Measurements from ENCODE around the gene SUGP2.
A peak's percentile ranks its signal among the peaks of the same experiment; 100 is the strongest.

SUGP2 gene

DNA sequence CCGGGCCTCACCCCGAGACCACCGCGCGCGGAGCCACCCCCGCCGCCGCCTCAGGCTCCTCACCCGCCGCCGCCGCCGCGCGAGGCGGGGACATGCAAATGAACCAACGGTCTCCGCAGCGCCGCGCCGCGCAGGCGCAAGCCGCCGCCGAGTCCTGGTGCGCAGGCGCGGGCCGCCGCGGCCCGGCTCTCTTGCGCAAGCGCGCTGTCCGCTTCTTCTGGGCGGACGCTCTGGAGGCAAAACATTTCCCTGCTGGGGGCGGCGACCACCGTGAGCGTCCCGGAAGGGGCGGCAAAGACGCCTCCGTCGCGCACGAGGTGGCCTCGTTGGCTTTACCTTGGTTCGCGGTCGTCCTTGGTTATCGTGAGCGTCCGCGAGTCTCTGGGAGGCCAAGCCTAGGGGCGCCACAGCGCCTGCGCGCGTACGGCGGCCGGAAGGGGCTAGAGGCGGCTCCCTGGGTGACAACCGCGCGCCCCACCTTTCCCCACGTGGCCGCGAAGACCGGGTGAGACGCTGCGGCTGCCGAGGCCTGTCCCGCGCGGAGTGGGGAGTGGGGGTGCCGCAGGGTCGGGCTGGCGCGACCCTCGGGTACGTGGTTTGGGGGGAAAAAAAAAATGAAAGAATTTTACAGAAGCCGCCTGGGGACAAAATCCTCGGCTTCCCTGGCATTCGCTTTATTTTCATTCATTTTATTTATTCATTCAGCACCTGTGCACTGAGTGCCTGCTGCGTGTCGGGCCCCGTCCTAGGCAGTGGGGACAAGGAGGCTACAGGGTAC is at the start of gene SUGP2, which contains the start of gene ARMC6:
SUGP2 (minus strand) TSS at position 92 of the 778 bp plus-strand sequence. CDS start 2,446 bp downstream, outside the sequence.
ARMC6 (plus strand) TSS at position 178 of the 778 bp plus-strand sequence. CDS start 607 bp downstream, outside the sequence.
- peak; percentile 32 for DNase-seq

GRCh38 chr19:19081642-19082151 is 48.4 kb upstream of the SUGP2 start:
- DNase-seq: no peak

DNA sequence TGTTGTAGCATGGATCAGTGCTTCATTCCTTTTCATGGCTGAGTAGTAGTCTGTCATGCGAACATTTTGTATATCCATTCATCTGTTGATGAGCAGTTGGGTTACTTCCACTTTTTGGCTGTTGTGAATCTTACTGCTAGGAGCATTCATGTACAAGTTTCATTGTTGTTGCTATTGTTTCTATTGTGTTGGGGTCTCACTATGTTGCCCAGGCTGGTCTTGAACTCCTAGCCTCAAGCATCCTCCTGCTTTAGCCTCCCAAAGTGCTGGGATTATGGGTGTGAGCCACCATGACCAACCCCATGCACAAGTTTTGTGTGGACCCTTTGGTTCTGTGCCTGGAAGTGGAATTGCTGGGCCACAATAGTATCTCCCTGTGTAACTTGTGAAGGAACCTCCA is 46.3 kb upstream of the SUGP2 start:
- no peak for DNase-seq

DNA sequence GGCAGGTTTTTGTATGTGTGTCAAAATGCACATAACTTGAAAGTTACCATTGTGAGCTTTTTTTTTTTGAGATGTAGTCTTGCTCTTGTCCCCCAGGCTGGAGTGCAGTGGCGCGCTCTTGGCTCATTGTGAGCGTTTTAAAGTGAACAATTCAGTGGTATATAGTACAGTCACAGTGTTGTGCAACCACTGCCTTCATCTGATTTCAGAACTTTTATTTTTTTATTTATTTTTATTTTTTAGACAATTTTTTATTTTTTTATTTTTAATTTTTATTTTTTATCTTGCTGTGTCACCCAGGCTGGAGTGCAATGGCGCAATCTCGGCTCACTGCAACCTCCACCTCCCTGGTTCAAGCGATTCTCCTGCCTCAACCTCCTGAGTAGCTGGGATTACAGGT is 45.5 kb upstream of the SUGP2 start:
- no peak for DNase-seq

DNA sequence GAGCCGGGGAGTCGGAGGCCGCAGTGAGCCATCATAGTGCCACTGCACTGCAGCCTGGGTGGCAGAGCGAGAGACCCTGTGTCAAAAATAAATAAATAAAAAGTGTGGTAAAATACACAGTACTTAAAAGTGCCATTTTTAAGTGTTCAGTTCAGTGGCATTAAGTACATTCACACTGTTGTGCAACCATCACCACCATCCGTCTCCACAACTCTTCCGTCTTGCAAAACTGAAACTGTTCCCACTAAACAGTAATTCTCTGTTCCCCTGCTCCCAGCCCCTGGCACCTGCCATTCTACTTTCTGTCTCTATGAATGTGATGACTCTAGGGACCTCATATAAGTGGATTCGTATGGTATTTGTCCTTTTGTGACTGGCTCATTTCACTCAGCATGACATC is 43.8 kb upstream of the SUGP2 start:
- no peak for DNase-seq

- DNase-seq: no peak
These were observed 43.2 kb upstream of the SUGP2 start for GRCh38 chr19:19076476-19076875.

DNA sequence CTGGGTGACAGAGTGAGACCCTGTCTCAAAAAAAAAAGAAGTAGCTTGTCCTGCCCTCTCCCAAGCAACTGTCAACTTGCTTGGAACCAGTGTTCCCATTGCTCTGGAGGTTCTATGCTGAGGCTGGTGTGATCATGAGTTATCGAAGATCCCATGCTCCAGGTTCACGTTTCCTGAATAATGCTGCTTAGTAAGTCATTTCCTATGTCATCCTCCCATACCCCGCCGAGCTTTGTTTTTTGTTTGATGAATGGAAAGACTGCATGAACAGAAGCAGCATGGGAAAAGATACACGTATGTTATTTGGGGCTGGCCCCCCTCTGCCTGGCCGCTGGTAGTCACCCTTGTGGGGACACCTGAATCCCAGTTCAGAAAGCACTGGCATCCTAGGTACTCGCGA is 41.8 kb upstream of the SUGP2 start:
- no peak for DNase-seq

GRCh38 chr19:19074196-19074882 is 41.0 kb upstream of the SUGP2 start:
- no peak for DNase-seq

DNA sequence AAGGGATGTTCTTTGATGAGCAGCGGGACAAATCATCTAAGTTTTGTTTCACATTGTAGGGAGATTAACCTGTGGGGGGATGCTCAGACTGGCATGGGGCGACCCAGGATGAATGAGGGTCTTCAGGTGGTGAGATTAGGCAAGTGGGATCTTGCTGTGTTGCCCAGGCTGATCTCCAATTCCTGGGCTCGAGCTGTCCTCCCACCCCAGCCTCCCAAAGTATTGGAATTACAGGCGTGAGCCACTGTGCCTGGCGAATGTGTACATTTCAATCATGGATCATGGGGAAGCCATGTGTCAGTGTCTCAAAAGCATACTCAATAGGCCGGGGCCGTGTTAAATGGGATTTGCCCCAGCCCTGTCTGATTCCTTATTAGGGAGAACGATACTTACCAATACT is 38.6 kb upstream of the SUGP2 start:
- no peak for DNase-seq

DNA sequence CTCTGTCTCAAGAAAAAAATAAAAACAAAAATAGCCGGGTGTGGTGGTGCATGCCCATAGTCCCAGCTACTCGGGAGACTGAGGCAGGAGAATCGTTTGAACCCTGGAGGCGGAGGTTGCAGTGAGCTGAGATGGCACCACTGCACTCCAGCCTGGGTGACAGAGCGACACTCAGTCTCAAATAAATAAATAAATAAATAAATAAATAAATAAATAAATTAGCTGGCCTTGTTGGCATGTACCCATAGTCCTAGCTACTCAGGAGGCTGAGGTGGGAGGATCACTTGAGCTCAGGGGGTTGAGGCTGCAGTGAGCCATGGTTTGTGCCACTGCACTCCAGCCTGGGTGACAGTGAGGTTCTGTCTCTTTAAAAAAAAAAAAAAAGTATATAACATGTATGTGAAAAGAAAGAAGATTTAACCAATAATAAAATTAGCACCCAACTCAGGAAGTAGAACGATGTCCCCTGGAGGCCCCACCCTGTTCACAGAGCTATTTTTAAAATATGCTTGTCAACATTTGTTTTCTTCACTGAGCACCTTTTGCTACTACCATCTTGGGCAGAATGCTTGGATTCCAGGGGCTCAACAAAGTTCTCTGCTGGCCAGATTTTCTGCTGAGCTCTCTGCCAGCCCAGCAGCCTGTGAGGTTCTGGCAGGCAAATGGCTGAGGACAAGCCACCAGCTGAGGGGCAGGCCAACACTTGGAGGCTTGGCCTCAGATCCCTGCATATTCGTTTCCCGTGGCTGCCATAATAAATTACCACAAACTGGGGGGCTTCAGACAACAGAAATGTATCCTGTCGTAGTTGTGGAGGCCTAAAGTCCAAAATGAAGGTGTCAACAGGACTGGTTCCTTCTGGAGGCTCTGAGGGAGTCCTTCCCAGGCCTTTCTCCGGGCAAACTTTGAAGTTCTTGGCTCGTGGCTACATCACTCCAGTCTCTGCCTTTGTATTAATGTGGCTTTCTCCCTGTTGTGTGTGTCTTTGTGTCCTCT is 35.6 kb upstream of the SUGP2 start:
- DNase-seq: no peak

- peak; percentile 31 for DNase-seq
These were observed 34.2 kb upstream of the SUGP2 start for GRCh38 chr19:19067276-19068072.

DNA sequence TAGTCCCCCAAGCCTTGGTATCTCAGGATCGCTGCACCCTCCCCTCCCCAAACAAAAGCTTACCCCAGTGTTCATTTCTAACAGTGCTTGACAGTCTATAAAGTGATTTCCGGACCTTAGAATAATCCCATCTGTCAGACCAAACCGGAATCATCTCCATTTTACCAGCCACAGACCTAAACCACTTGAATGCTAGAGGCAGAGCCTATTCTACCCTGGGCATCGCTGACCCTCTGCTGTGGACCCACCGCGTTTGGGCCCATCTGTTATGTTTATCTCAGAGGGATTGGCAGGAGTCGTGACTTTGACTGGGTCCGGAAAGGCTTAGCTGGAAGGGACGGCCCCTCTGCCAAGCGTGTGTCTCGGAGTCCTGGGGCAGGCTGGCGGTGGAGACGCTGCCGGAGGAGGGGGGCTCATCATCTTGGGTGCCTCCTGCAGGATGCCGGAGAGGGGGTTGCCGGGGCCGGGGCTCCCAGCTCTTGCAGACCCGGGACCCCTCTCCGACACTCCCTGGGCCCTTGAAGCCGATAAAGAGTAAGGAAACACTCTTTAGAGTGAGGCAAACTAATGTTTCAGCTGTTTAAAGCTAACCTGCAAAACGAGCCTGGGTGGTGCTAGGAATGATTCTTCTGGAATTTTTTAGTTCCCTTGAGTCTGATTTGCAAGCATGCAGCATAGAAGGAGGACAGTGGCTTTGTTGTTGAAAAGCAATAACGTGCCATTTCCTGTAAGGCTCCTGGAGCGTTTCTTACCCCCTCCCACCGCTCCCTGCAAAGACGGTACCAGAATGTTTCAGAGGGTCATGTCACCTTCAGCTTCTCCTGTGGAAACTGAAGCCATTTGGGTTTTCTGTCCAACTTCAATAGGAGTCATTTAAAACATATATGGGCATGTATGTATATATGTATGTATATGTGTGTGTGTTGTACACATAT is 31.8 kb upstream of the SUGP2 start:
- peak; percentile 62 for DNase-seq

DNA sequence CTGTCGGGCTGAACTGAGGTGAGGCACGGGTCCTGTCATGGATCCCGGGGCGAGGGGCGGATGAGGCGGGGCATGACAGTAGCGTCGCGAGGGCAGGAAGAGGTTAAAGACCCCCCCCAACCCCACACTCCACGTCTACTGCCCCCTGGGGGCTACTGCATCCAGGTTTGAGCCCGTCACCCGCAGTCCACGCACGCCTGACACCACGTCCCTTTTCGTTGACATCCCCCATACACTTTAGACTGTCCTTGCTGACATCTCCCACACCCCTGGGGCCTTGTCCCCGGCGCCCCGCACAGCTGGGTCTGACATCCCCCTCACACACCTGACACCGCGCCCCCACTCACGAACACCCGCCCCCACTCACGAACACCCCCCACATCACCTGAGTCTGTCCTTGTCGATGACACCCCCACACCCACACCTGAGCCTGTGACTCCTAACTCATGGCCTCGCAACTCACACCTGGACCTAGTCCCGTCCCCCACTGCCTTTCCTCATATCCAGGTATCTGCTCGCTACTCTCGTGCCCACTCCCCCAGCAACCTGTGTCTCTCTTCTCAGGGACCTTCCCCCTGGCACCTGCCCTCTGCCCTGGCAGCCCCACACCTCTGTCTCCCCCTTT is 30.9 kb upstream of the SUGP2 start:
- no peak for DNase-seq

- DNase-seq: peak; percentile 99
These were observed 30.1 kb upstream of the SUGP2 start, which contains the start of gene SLC25A42 for GRCh38 chr19:19063183-19064097. TSS of gene SLC25A42 (plus strand) at chr19:19063994. CDS start at chr19:19096125, 32,131 bp downstream.

- DNase-seq: no peak
These were observed 29.3 kb upstream of the SUGP2 start for GRCh38 chr19:19062454-19063182.

- no peak for DNase-seq
These were observed 28.2 kb upstream of the SUGP2 start for GRCh38 chr19:19061506-19061905.

- no peak for DNase-seq
These were observed 26.7 kb upstream of the SUGP2 start for GRCh38 chr19:19059837-19060611.

All from NCI-H524 treated with DMSO at 0.1 percent for 48 hours (cell line).